A549 (cell line): Measurements from ENCODE around the gene CISH. TPM values are rescaled to one million over a fixed set of nuclear protein-coding genes. Genes with fewer than 3 reads are reported as not detected.

Experiments
- ATAC-seq, 2 experiments: fragments of 200-7000 bp in 1 of 2; fragments of >200 bp in 1 of 2; cut with Nextera tagmentation in 1 of 2; cut with Tn5 transposase in 1 of 2; 3 replicates each; pipeline versions ENCODE4 v1.8.0 to v1.9.1; 2018 to 2020; ENCODE audit warnings: mild to moderate bottlenecking in 1 of 2, moderate library complexity in 1 of 2
- CTCF ChIA-PET: fragments of 300-600 bp; sonication (Branson Sonifier 250); formaldehyde crosslinking; extraction: SDS; loops from one replicate; lab custom pipeline; 2021; ENCODE audit warnings: antibody characterized with exemption, inconsistent platforms; lab: Yijun Ruan, JAX
- POLR2A ChIA-PET: fragments of 350-600 bp; formaldehyde crosslinking; extraction: SDS; loops from one replicate; lab custom pipeline; 2021; ENCODE audit warnings: antibody characterized with exemption, inconsistent platforms; lab: Yijun Ruan, JAX
- DNase-seq, 2 experiments: peaks; one replicate each; pipeline versions ENCODE4 v3.0.0 to v3.0.0-alpha.2; 2011 to 2016; ENCODE audit warnings: low read depth in 1 of 2, low spot score in 1 of 2
- FAIRE-seq: peaks from 2 replicates; lab custom pipeline; 2011; peaks lifted over from hg19 to GRCh38; lab: Jason Lieb, UNC
- H3K27ac ChIP-seq, 2 experiments: fragments of >200 bp; sonication (Bioruptor Twin); formaldehyde crosslinking; 3 replicates each; pipeline ENCODE4 v1.5.1; 2016 to 2017
- H3K4me1 ChIP-seq: fragments of >200 bp; sonication (Bioruptor Twin); formaldehyde crosslinking; 3 replicates; pipeline ENCODE4 v1.6.1; 2016
- H3K4me2 ChIP-seq: fragments of >200 bp; sonication (Bioruptor Twin); formaldehyde crosslinking; 3 replicates; pipeline ENCODE4 v1.6.1; 2016
- H3K4me3 ChIP-seq: fragments of >200 bp; sonication (Bioruptor Twin); formaldehyde crosslinking; 3 replicates; pipeline ENCODE4 v1.5.1; 2016
- H3K9me3 ChIP-seq: fragments of >200 bp; sonication (Bioruptor Twin); formaldehyde crosslinking; 3 replicates; pipeline ENCODE4 v1.6.1; 2016
- BHLHE40 ChIP-seq: IDR thresholded peaks from 2 replicates; pipeline ENCODE4 v1.6.1; 2012; ENCODE audit warnings: low read depth, low read length, inconsistent platforms
- CBX2 ChIP-seq: fragments of 200-600 bp; sonication (generic); IDR thresholded peaks from 2 replicates; pipeline ENCODE4 v1.6.1; 2016; ENCODE audit warnings: low read depth, mild to moderate bottlenecking, borderline replicate concordance
- CBX8 ChIP-seq: fragments of 200-600 bp; sonication (generic); IDR thresholded peaks from 2 replicates; pipeline ENCODE4 v1.6.1; 2016
- CEBPB ChIP-seq, 2 experiments: fragments of >200 bp in 1 of 2; sonication (Bioruptor Twin) in 1 of 2; formaldehyde crosslinking in 1 of 2; IDR thresholded peaks; 2 replicates each; pipeline ENCODE4 v1.6.1; 2012 to 2016
- CHD2 ChIP-seq: fragments of 150-350 bp; IDR thresholded peaks from 2 replicates; pipeline ENCODE4 v1.6.1; 2014; ENCODE audit warnings: low read length; ENCODE audit not compliant: partially characterized antibody
- E2F6 ChIP-seq: IDR thresholded peaks from 2 replicates; pipeline ENCODE4 v1.6.1; 2012; ENCODE audit warnings: low read depth, borderline replicate concordance
- EHF ChIP-seq: fragments of 250-450 bp; sonication (Bioruptor Pico); IDR thresholded peaks from 2 replicates; pipeline ENCODE4 v1.5.0; 2020; ENCODE audit warnings: mild to moderate bottlenecking
- ESRRA ChIP-seq: fragments of 150-350 bp; IDR thresholded peaks from 2 replicates; pipeline ENCODE4 v1.6.1; 2014; ENCODE audit warnings: mild to moderate bottlenecking, low read length, borderline replicate concordance
- FOSB ChIP-seq: fragments of 250-450 bp; sonication (Bioruptor Pico); IDR thresholded peaks from 2 replicates; pipeline ENCODE4 v1.5.0; 2020; ENCODE audit warnings: mild to moderate bottlenecking, moderate library complexity
- FOSL2 ChIP-seq, 2 experiments: fragments of 450-650 bp in 1 of 2; fragments of >200 bp in 1 of 2; sonication (Bioruptor Twin) in 1 of 2; formaldehyde crosslinking; IDR thresholded peaks; 2 replicates each; pipeline versions ENCODE4 v1.5.0 to v1.6.1; 2016 to 2020; ENCODE audit warnings: mild to moderate bottlenecking in 1 of 2, moderate library complexity in 1 of 2
- FOXS1 ChIP-seq: fragments of 250-450 bp; sonication (Bioruptor Pico); IDR thresholded peaks from 2 replicates; pipeline ENCODE4 v1.5.0; 2020; ENCODE audit warnings: mild to moderate bottlenecking, moderate library complexity
- HOXB13 ChIP-seq: fragments of 250-450 bp; sonication (Bioruptor Pico); IDR thresholded peaks from 2 replicates; pipeline ENCODE4 v1.5.0; 2020; ENCODE audit warnings: low read depth, mild to moderate bottlenecking, moderate library complexity
- JUN ChIP-seq, 2 experiments: fragments of >200 bp; sonication (Bioruptor Twin); formaldehyde crosslinking; IDR thresholded peaks; 2 replicates in 1 of 2; 3 replicates in 1 of 2; pipeline ENCODE4 v1.6.1; 2016 to 2017
- KDM5A ChIP-seq: fragments of 200-600 bp; sonication (generic); IDR thresholded peaks from 2 replicates; pipeline ENCODE4 v1.6.1; 2016; ENCODE audit warnings: antibody characterized with exemption, mild to moderate bottlenecking
- MAZ ChIP-seq: fragments of 150-350 bp; IDR thresholded peaks from 2 replicates; pipeline ENCODE4 v1.6.1; 2014; ENCODE audit warnings: antibody characterized with exemption, low read depth, low read length, borderline replicate concordance
- NFE2L2 ChIP-seq: fragments of 150-350 bp; conservative IDR thresholded peaks from 2 replicates; pipeline ENCODE4 v1.6.1; 2014; ENCODE audit warnings: low read length
- NPAS2 ChIP-seq: fragments of 250-450 bp; sonication (Bioruptor Pico); IDR thresholded peaks from 2 replicates; pipeline ENCODE4 v1.8.0; 2022; ENCODE audit warnings: mild to moderate bottlenecking, moderate library complexity, borderline replicate concordance
- PHF8 ChIP-seq: fragments of 200-600 bp; sonication (generic); IDR thresholded peaks from 2 replicates; pipeline ENCODE4 v1.6.1; 2016; ENCODE audit warnings: low read depth, mild to moderate bottlenecking, antibody characterized with exemption, moderate library complexity, borderline replicate concordance
- POLR2A ChIP-seq: IDR thresholded peaks from 2 replicates; pipeline ENCODE4 v1.6.1; 2012; ENCODE audit warnings: mild to moderate bottlenecking, low read length
- POLR2AphosphoS2 ChIP-seq: conservative IDR thresholded peaks from 2 replicates; pipeline ENCODE4 v1.6.1; 2012; ENCODE audit warnings: low read length, improper control_type of control experiment, inconsistent platforms
- RARB ChIP-seq: fragments of 250-450 bp; sonication (Bioruptor Pico); IDR thresholded peaks from 2 replicates; pipeline ENCODE4 v1.8.0; 2021; ENCODE audit warnings: mild to moderate bottlenecking, moderate library complexity
- RFX5 ChIP-seq: fragments of 450-650 bp; IDR thresholded peaks from 2 replicates; pipeline ENCODE4 v1.7.1; 2014; ENCODE audit warnings: antibody characterized with exemption, mild to moderate bottlenecking, moderate library complexity
- SREBF2 ChIP-seq: fragments of 450-650 bp; IDR thresholded peaks from 2 replicates; pipeline ENCODE4 v1.6.1; 2014; ENCODE audit warnings: mild to moderate bottlenecking, moderate library complexity
- TFCP2L1 ChIP-seq: fragments of 250-450 bp; sonication (Bioruptor Pico); IDR thresholded peaks from 2 replicates; pipeline ENCODE4 v1.5.0; 2021; ENCODE audit warnings: mild to moderate bottlenecking
- ZC3H11A ChIP-seq: fragments of 450-650 bp; IDR thresholded peaks from 2 replicates; pipeline ENCODE4 v1.6.1; 2014; ENCODE audit warnings: antibody characterized with exemption, mild to moderate bottlenecking
- ZFP36 ChIP-seq: fragments of 450-650 bp; IDR thresholded peaks from 2 replicates; pipeline ENCODE4 v1.6.1; 2014; ENCODE audit warnings: borderline replicate concordance; ENCODE audit not compliant: partially characterized antibody
- ZSCAN20 ChIP-seq: fragments of 250-450 bp; sonication (Bioruptor Pico); IDR thresholded peaks from 2 replicates; pipeline ENCODE4 v1.8.0; 2022; ENCODE audit warnings: mild to moderate bottlenecking, moderate library complexity
- WGBS: methylation state at CpG from one replicate; pipeline ENCODE4 v1.1.6; 2017; ENCODE audit errors: missing lambda C conversion rate; 5-methylcytosine and 5-hydroxymethylcytosine counted together
- polyA plus RNA-seq, 4 experiments: library from polyadenylated mRNA; depleted of rRNA in 3 of 4; stranded (reverse); fragments of >200 nt; fragmentation: RNase III in 1 of 4; extraction: RNeasy Plus Mini Kit Qiagen cat#74134 plus additional on column Dnase treatment in 1 of 4; gene quantifications; 2 replicates in 3 of 4; 3 replicates in 1 of 4; pipeline ENCODE4 v1.2.3, GENCODE V29; 2011 to 2017
- TF ChIP-seq, protein P1 (sequence below): fragments of >200 bp; sonication (Bioruptor Twin); formaldehyde crosslinking; IDR thresholded peaks from 3 replicates; pipeline ENCODE4 v1.6.1; 2016

CISH gene
- polyA plus RNA-seq, 2 of the 4 experiments (the other 2 are of a cell fraction) = 0.43 to 0.68 TPM

- ATAC-seq (no peak), FAIRE-seq (no peak), DNase-seq (no peak)
- POLR2A ChIA-PET = no interaction called here
- 92% methylated on average over 5 of the region's 5 CpGs for WGBS
- Histone ChIP-seq H3K4me2 (no peak overlapping the region), H3K27ac (no peak overlapping the region), H3K4me1 (no peaks in the 10 kb centered on the region), H3K4me3 (no peak overlapping the region), H3K9me3 (no peaks in the 10 kb centered on the region)
- TF ChIP-seq JUN (IDR thresholded peaks at IDR 0.05) (no peak), EHF (CRISPR knock-in tag) (no peak), ZFP36 (no peak), FOSL2 (IDR thresholded peaks at IDR 0.05) (no peak), FOSL2 (CRISPR knock-in tag; IDR thresholded peaks at IDR 0.05) (no peak), CBX2 (no peak), E2F6 (no peak), NFE2L2 (no peak), FOXS1 (no peak), HOXB13 (CRISPR knock-in tag) (no peak)
- CTCF ChIA-PET = interaction anchor here (0.6 to 1.1 kb wide), 3 partner anchors 16 to 43 kb away, joined by 3 to 5 read pairs (median 3); no protein-coding TSS in a partner anchor
Measured at GRCh38 chr3:50657407-50657806, 45.8 kb upstream of the CISH start.

DNA sequence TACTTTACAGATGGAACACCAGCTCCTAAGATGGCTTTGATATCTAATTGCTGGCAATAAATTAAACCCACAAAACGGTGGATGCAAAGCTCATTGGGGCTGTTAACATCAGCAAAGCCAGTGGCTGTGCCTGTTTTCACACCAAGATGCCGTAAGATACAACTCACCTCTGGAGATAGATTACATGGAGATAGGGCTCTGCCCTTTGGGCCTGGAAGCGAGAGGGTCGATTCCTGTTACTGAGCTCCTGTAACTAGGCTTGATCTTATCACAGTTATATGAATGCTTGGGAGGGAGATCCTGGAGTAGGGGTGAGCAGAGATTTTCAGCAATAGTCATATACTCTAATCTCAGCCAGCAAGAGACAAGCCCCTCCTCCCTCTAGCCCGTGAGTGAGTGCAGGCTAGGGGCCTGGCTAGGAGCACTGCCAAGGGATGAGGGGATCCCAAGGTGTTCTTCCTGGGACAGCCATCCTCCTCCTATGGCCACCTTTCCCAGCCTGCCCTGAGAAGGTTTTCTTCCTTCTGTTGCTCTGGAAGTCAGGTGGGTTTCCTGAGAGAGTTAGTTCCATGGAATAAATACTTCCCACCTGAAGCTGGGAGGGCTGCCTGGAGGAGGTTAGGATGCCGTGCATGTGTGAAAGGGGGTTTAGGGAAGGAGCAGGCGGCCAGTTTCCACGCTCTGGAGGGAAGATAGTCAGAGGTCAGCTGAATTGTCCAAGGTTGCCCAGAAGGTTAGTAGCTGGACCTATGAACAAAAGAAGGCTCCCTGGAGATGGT lies 45.0 kb upstream of the CISH start:
- FAIRE-seq (no peak), DNase-seq (no peak)
- Histone ChIP-seq H3K4me1 (no peaks in the 10 kb centered on the region), H3K4me2 (no peak overlapping the region), H3K4me3 (no peak overlapping the region)
- no peak for TF ChIP-seq RFX5
- TF ChIP-seq FOSL2 (IDR thresholded peaks at IDR 0.05) = no peak
- no peak for TF ChIP-seq FOSL2 (CRISPR knock-in tag; IDR thresholded peaks at IDR 0.05)
- no peak for TF ChIP-seq RARB (CRISPR knock-in tag)
- no peak for TF ChIP-seq CBX8
- TF ChIP-seq ZSCAN20 (CRISPR knock-in tag) = no peak
- no peak for TF ChIP-seq NFE2L2
- no peak for TF ChIP-seq PHF8
- no peak for TF ChIP-seq ZC3H11A
- no peak for TF ChIP-seq JUN (IDR thresholded peaks at IDR 0.05)
- no peak for TF ChIP-seq CHD2
- TF ChIP-seq MAZ = no peak
- TF ChIP-seq, protein P1, sequence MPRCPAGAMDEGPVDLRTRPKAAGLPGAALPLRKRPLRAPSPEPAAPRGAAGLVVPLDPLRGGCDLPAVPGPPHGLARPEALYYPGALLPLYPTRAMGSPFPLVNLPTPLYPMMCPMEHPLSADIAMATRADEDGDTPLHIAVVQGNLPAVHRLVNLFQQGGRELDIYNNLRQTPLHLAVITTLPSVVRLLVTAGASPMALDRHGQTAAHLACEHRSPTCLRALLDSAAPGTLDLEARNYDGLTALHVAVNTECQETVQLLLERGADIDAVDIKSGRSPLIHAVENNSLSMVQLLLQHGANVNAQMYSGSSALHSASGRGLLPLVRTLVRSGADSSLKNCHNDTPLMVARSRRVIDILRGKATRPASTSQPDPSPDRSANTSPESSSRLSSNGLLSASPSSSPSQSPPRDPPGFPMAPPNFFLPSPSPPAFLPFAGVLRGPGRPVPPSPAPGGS = no peak
- TF ChIP-seq, all 56 proteins: peak for 0
- CTCF ChIA-PET = interaction anchor here (0.6 to 1.1 kb wide), 3 partner anchors 17 to 42 kb away, joined by 3 to 5 read pairs (median 3); no protein-coding TSS in a partner anchor
- ATAC-seq = no peak
- Histone ChIP-seq H3K9me3 (no peaks in the 10 kb centered on the region), H3K27ac (no peak overlapping the region)
- POLR2A ChIA-PET = no interaction called here
- 65% methylated on average over 7 of the region's 8 CpGs for WGBS

- Histone ChIP-seq H3K27ac (no peak overlapping the region), H3K4me2 (no peak overlapping the region), H3K9me3 (no peaks in the 10 kb centered on the region), H3K4me1 (no peaks in the 10 kb centered on the region), H3K4me3 (no peak overlapping the region)
- ATAC-seq (no peak), FAIRE-seq (no peak), DNase-seq (no peak)
- POLR2A ChIA-PET = no interaction called here
- CTCF ChIA-PET = interaction anchor here (0.7 to 1.6 kb wide), 3 partner anchors 25 to 40 kb away, joined by 3 to 5 read pairs (median 3); no protein-coding TSS in a partner anchor
- no peak for TF ChIP-seq POLR2A
- no peak for TF ChIP-seq KDM5A
- no peak for TF ChIP-seq ZSCAN20 (CRISPR knock-in tag)
- TF ChIP-seq POLR2AphosphoS2 = no peak
- no peak for TF ChIP-seq NPAS2
- no peak for TF ChIP-seq CBX8
- TF ChIP-seq FOSL2 (IDR thresholded peaks at IDR 0.05) = no peak
- TF ChIP-seq FOSL2 (CRISPR knock-in tag; IDR thresholded peaks at IDR 0.05) = no peak
- TF ChIP-seq CEBPB (IDR thresholded peaks at IDR 0.05) = no peak
- TF ChIP-seq JUN (IDR thresholded peaks at IDR 0.05) = no peak
- TF ChIP-seq FOSB (CRISPR knock-in tag) = no peak
- TF ChIP-seq RARB (CRISPR knock-in tag) = no peak
- TF ChIP-seq BHLHE40 = no peak
- no peak for TF ChIP-seq SREBF2
- no peak for TF ChIP-seq ESRRA
- no peak for TF ChIP-seq TFCP2L1 (CRISPR knock-in tag)
- WGBS = 64% methylated on average over 2 of the region's 3 CpGs
Measured at GRCh38 chr3:50655009-50655830, 43.6 kb upstream of the CISH start.
